Myocyte (in vitro differentiated cells): ENCODE data around the gene GEMIN4. TPM values are rescaled to one million over a fixed set of nuclear protein-coding genes. Genes with fewer than 3 reads are reported as not detected.
"Not testable (repeated sequence)": the region's sequence is repeated elsewhere in the genome, so short reads cannot be mapped to it uniquely, and the experiment has no call there.

ENCODE experiments used
- DNase-seq: peaks from one replicate; pipeline ENCODE4 v3.0.0-alpha.2; 2012; ENCODE audit warnings: low read depth
- polyA plus RNA-seq: library from polyadenylated mRNA; unstranded; fragments of >200 nt; gene quantifications from one replicate; pipeline ENCODE4 v1.2.1, GENCODE V29; 2012; ENCODE audit warnings: missing spikeins
- total RNA-seq: library from RNA; depleted of rRNA; stranded (reverse); fragments of >200 nt; gene quantifications from 2 replicates; pipeline ENCODE4 v1.2.3, GENCODE V29; 2014

GEMIN4 gene
- total RNA-seq = 11.4 TPM in 2 replicates
- polyA plus RNA-seq = 12.2 TPM

GRCh38 chr17:752002-752619, at the start of gene GEMIN4:
Gene GEMIN4, minus strand, starts transcription at chr17:752264. Its CDS starts 122 bp downstream, at chr17:752142.
- peak; percentile 90 for DNase-seq

- DNase-seq = peak; percentile 8
These were observed 49.6 kb upstream of the GEMIN4 start for GRCh38 chr17:801660-802059.

GRCh38 chr17:800446-801242, 48.6 kb upstream of the GEMIN4 start:
- DNase-seq = no peak

GRCh38 chr17:799261-799660, 47.2 kb upstream of the GEMIN4 start:
- no peak for DNase-seq

GRCh38 chr17:798246-798645, 46.2 kb upstream of the GEMIN4 start:
- DNase-seq = no peak

- no peak for DNase-seq
These were observed 45.3 kb upstream of the GEMIN4 start for GRCh38 chr17:797236-797840.

GRCh38 chr17:796609-797008, 44.5 kb upstream of the GEMIN4 start:
- DNase-seq = no peak

- DNase-seq = peak; percentile 5
These were observed 43.7 kb upstream of the GEMIN4 start for GRCh38 chr17:795721-796120.

- no peak for DNase-seq
These were observed 43.2 kb upstream of the GEMIN4 start for GRCh38 chr17:795276-795675.

- peak; percentile 79 for DNase-seq
These were observed 42.8 kb upstream of the GEMIN4 start for GRCh38 chr17:794876-795275.

GRCh38 chr17:792277-792676, 40.2 kb upstream of the GEMIN4 start:
- no peak for DNase-seq

GRCh38 chr17:791829-792228, 39.8 kb upstream of the GEMIN4 start:
- DNase-seq = no peak

- not testable (repeated sequence) for DNase-seq
These were observed 38.8 kb upstream of the GEMIN4 start for GRCh38 chr17:790874-791247.

GRCh38 chr17:789931-790873, 38.1 kb upstream of the GEMIN4 start:
- DNase-seq = not testable (repeated sequence)

- DNase-seq = no peak
These were observed 37.2 kb upstream of the GEMIN4 start for GRCh38 chr17:789160-789840.

- no peak for DNase-seq
These were observed 36.5 kb upstream of the GEMIN4 start for GRCh38 chr17:788551-788950.

GRCh38 chr17:787641-788221, 35.7 kb upstream of the GEMIN4 start:
- peak; percentile 27 for DNase-seq

GRCh38 chr17:785901-786300, 33.8 kb upstream of the GEMIN4 start:
- DNase-seq = not testable (repeated sequence)

- DNase-seq = no peak
These were observed 32.1 kb upstream of the GEMIN4 start for GRCh38 chr17:784143-784542.
